SH-SY5Y (cell line): ENCODE data around the gene ZRSR2.

ENCODE experiments used
- GATA2 ChIP-seq: IDR thresholded peaks from 2 replicates; pipeline ENCODE4 v1.6.1; 2011; ENCODE audit warnings: mild to moderate bottlenecking, low read depth, low read length
- GATA3 ChIP-seq: IDR thresholded peaks from 2 replicates; pipeline ENCODE4 v1.6.1; 2011; ENCODE audit warnings: low read depth, mild to moderate bottlenecking, low read length, moderate library complexity

GRCh38 chrX:15814771-15815365, 24.6 kb downstream of the ZRSR2 start:
- TF ChIP-seq GATA2: no peak
- no peak for TF ChIP-seq GATA3
